ENCODE measurements around the gene DAPK1.

The DAPK1 gene

GRCh38 chr9:87503927-87504326, 6.3 kb downstream of the DAPK1 start:
- Histone ChIP-seq H3K9me3 (ENCODE audit: control insufficient read depth, insufficient read depth, low read depth, low read length) (no peaks in the 10 kb centered on the region), H3K36me3 (ENCODE audit: control insufficient read depth in 2 of 2, insufficient read depth in 1 of 2, low read length in 2 of 2) (peaks cover 0 to 20% of the 10 kb centered on the region in 2 experiments; a peak in 2 of 3 replicates), H3K27ac (ENCODE audit: extremely low read depth, low read depth, low read length) (no peak overlapping the region), H3K4me1 (ENCODE audit: control insufficient read depth, insufficient read depth, low read length) (peaks cover 6% of the 10 kb centered on the region; the same call in 1 of the 2 replicates), H3K4me3 (ENCODE audit: low read depth, low read length) (no peak overlapping the region)
- TF ChIP-seq SCRT1 (tag by site-specific recombination; IDR thresholded peaks at IDR 0.05; ENCODE audit: borderline replicate concordance) (no peak), BCL6B (tag by site-specific recombination; IDR thresholded peaks at IDR 0.05) (no peak), ZNF48 (tag by site-specific recombination; IDR thresholded peaks at IDR 0.05) (no peak), ZNF175 (tag by site-specific recombination; IDR thresholded peaks at IDR 0.05) (no peak), ZNF660 (tag by site-specific recombination; IDR thresholded peaks at IDR 0.05) (no peak), ZBTB20 (tag by site-specific recombination; IDR thresholded peaks at IDR 0.05) (no peak), ZNF654 (tag by site-specific recombination; IDR thresholded peaks at IDR 0.05; ENCODE audit: low read depth) (no peak), ZBTB48 (tag by site-specific recombination; IDR thresholded peaks at IDR 0.05) (no peak), ZNF571 (tag by site-specific recombination; IDR thresholded peaks at IDR 0.05) (no peak), ZNF792 (tag by site-specific recombination; IDR thresholded peaks at IDR 0.05) (no peak), ZNF184 (tag by site-specific recombination; IDR thresholded peaks at IDR 0.05) (no peak), ZNF239 (tag by site-specific recombination; IDR thresholded peaks at IDR 0.05) (no peak), ZNF132 (tag by site-specific recombination; IDR thresholded peaks at IDR 0.05; ENCODE audit: borderline replicate concordance) (no peak)
- TF ChIP-seq, protein P1, sequence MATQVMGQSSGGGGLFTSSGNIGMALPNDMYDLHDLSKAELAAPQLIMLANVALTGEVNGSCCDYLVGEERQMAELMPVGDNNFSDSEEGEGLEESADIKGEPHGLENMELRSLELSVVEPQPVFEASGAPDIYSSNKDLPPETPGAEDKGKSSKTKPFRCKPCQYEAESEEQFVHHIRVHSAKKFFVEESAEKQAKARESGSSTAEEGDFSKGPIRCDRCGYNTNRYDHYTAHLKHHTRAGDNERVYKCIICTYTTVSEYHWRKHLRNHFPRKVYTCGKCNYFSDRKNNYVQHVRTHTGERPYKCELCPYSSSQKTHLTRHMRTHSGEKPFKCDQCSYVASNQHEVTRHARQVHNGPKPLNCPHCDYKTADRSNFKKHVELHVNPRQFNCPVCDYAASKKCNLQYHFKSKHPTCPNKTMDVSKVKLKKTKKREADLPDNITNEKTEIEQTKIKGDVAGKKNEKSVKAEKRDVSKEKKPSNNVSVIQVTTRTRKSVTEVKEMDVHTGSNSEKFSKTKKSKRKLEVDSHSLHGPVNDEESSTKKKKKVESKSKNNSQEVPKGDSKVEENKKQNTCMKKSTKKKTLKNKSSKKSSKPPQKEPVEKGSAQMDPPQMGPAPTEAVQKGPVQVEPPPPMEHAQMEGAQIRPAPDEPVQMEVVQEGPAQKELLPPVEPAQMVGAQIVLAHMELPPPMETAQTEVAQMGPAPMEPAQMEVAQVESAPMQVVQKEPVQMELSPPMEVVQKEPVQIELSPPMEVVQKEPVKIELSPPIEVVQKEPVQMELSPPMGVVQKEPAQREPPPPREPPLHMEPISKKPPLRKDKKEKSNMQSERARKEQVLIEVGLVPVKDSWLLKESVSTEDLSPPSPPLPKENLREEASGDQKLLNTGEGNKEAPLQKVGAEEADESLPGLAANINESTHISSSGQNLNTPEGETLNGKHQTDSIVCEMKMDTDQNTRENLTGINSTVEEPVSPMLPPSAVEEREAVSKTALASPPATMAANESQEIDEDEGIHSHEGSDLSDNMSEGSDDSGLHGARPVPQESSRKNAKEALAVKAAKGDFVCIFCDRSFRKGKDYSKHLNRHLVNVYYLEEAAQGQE (tag by site-specific recombination; IDR thresholded peaks at IDR 0.05), result no peak
- ChIA-PET CTCF (no interaction called here), POLR2A (no interaction called here)

- Histone ChIP-seq H3K4me1 (ENCODE audit: control insufficient read depth, insufficient read depth, low read length) (peaks cover 6% of the 10 kb centered on the region; the same call in 1 of the 2 replicates), H3K27ac (ENCODE audit: extremely low read depth, low read depth, low read length) (no peak overlapping the region), H3K9me3 (ENCODE audit: control insufficient read depth, insufficient read depth, low read depth, low read length) (no peaks in the 10 kb centered on the region), H3K4me3 (ENCODE audit: low read depth, low read length) (no peak overlapping the region), H3K36me3 (ENCODE audit: control insufficient read depth in 2 of 2, insufficient read depth in 1 of 2, low read length in 2 of 2) (peaks cover 0 to 20% of the 10 kb centered on the region in 2 experiments; a peak in 2 of 3 replicates)
- TF ChIP-seq ZNF341 (tag by site-specific recombination; IDR thresholded peaks at IDR 0.05; ENCODE audit: low read depth) (peak; percentile 25; the same call in 1 of the 2 replicates), PRDM1 (tag by site-specific recombination; IDR thresholded peaks at IDR 0.05) (no peak)
- CTCF ChIA-PET, result interaction anchor here (1.2 kb wide), 1 partner anchor 162 kb away, joined by 3 read pairs; no protein-coding TSS in a partner anchor
- POLR2A ChIA-PET, result no interaction called here
These were observed 7.3 kb downstream of the DAPK1 start for GRCh38 chr9:87504938-87505337.

- H3K36me3 ChIP-seq (ENCODE audit: control insufficient read depth in 2 of 2, insufficient read depth in 1 of 2, low read length in 2 of 2), result peaks cover 0 to 28% of the 10 kb centered on the region in 2 experiments; a peak in 2 of 3 replicates
- no peaks in the 10 kb centered on the region for H3K9me3 ChIP-seq (ENCODE audit: control insufficient read depth, insufficient read depth, low read depth, low read length)
- H3K4me3 ChIP-seq (ENCODE audit: low read depth, low read length), result no peak overlapping the region
- CTCF ChIA-PET, result interaction anchor here (1.2 kb wide), 1 partner anchor 163 kb away, joined by 3 read pairs; no protein-coding TSS in a partner anchor
- H3K27ac ChIP-seq (ENCODE audit: extremely low read depth, low read depth, low read length), result no peak overlapping the region
- POLR2A ChIA-PET, result no interaction called here
- TF ChIP-seq ZNF585B (tag by site-specific recombination; IDR thresholded peaks at IDR 0.05), result peak; percentile 17; the same call in 1 of the 2 replicates
- TF ChIP-seq, protein P2, sequence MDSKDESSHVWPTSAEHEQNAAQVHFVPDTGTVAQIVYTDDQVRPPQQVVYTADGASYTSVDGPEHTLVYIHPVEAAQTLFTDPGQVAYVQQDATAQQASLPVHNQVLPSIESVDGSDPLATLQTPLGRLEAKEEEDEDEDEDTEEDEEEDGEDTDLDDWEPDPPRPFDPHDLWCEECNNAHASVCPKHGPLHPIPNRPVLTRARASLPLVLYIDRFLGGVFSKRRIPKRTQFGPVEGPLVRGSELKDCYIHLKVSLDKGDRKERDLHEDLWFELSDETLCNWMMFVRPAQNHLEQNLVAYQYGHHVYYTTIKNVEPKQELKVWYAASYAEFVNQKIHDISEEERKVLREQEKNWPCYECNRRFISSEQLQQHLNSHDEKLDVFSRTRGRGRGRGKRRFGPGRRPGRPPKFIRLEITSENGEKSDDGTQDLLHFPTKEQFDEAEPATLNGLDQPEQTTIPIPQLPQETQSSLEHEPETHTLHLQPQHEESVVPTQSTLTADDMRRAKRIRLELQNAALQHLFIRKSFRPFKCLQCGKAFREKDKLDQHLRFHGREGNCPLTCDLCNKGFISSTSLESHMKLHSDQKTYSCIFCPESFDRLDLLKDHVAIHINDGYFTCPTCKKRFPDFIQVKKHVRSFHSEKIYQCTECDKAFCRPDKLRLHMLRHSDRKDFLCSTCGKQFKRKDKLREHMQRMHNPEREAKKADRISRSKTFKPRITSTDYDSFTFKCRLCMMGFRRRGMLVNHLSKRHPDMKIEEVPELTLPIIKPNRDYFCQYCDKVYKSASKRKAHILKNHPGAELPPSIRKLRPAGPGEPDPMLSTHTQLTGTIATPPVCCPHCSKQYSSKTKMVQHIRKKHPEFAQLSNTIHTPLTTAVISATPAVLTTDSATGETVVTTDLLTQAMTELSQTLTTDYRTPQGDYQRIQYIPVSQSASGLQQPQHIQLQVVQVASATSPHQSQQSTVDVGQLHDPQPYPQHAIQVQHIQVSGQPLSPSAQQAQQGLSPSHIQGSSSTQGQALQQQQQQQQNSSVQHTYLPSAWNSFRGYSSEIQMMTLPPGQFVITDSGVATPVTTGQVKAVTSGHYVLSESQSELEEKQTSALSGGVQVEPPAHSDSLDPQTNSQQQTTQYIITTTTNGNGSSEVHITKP (tag by site-specific recombination; IDR thresholded peaks at IDR 0.05), result no peak
- H3K4me1 ChIP-seq (ENCODE audit: control insufficient read depth, insufficient read depth, low read length), result peaks cover 6% of the 10 kb centered on the region; the same call in 1 of the 2 replicates
These were observed 8.4 kb downstream of the DAPK1 start for GRCh38 chr9:87505869-87506678.
